ENCODE measurements around the gene MOB3A. TPM values are rescaled to one million over a fixed set of nuclear protein-coding genes. Genes with fewer than 3 reads are reported as not detected.

Gene MOB3A
- total and polyA plus RNA-seq, 4 donors: 12.5 to 43.6 (median 28.3) TPM

- WGBS, 2 donors: 86 to 88% methylated on average over 20 of the region's 20 CpGs
- Histone ChIP-seq H3K4me3 (ENCODE audit: low read length in 2 of 2) (no peak overlapping the region), H3K36me3 (ENCODE audit: control insufficient read depth in 1 of 2, insufficient read depth in 2 of 2, low read length in 1 of 2) (peaks cover 3 to 6% of the 10 kb centered on the region in 2 donors)
Observed at GRCh38 chr19:2103045-2103707, 7.0 kb upstream of the MOB3A start.

GRCh38 chr19:2101417-2102335 is 5.5 kb upstream of the MOB3A start:
- no peaks in the 10 kb centered on the region for H3K27me3 ChIP-seq (ENCODE audit: control insufficient read depth in 1 of 2, insufficient read depth in 2 of 2, low read length in 1 of 2)
- H3K9me3 ChIP-seq (ENCODE audit: control insufficient read depth, low read length): no peaks in the 10 kb centered on the region
- no peak overlapping the region for H3K4me3 ChIP-seq (ENCODE audit: low read length in 2 of 2)
- H3K36me3 ChIP-seq (ENCODE audit: control insufficient read depth in 1 of 2, insufficient read depth in 2 of 2, low read length in 1 of 2): peaks cover 1 to 5% of the 10 kb centered on the region in 2 donors
- ATAC-seq (ENCODE audit: low FRiP score) (no peak), DNase-seq (no peak)
- no peak overlapping the region for H3K27ac ChIP-seq (ENCODE audit: low read depth in 1 of 2, low read length in 2 of 2)
- WGBS, 2 donors: 88 to 89% methylated on average over 45 of the region's 45 CpGs
- intact Hi-C loops (cut with DNase I): no loop called here
- H3K4me1 ChIP-seq (ENCODE audit: control insufficient read depth in 1 of 2, insufficient read depth in 2 of 2, low read length in 2 of 2): no peaks in the 10 kb centered on the region

More at GRCh38 chr19:2103045-2103707, 7.0 kb upstream of the MOB3A start:
- intact Hi-C loops (cut with DNase I): no loop called here
- no peaks in the 10 kb centered on the region for H3K9me3 ChIP-seq (ENCODE audit: control insufficient read depth, low read length)
- no peak overlapping the region for H3K27ac ChIP-seq (ENCODE audit: low read depth in 1 of 2, low read length in 2 of 2)
- ATAC-seq (ENCODE audit: low FRiP score): no peak
- H3K27me3 ChIP-seq (ENCODE audit: control insufficient read depth in 1 of 2, insufficient read depth in 2 of 2, low read length in 1 of 2): no peaks in the 10 kb centered on the region
- H3K4me1 ChIP-seq (ENCODE audit: control insufficient read depth in 1 of 2, insufficient read depth in 2 of 2, low read length in 2 of 2): no peaks in the 10 kb centered on the region
- DNase-seq: no peak

GRCh38 chr19:2100719-2101061 is 4.6 kb upstream of the MOB3A start:
- no peak overlapping the region for H3K27ac ChIP-seq (ENCODE audit: low read depth in 1 of 2, low read length in 2 of 2)
- intact Hi-C loops (cut with DNase I): no loop called here
- H3K27me3 ChIP-seq (ENCODE audit: control insufficient read depth in 1 of 2, insufficient read depth in 2 of 2, low read length in 1 of 2): no peaks in the 10 kb centered on the region
- peaks cover 1 to 3% of the 10 kb centered on the region in 2 donors for H3K36me3 ChIP-seq (ENCODE audit: control insufficient read depth in 1 of 2, insufficient read depth in 2 of 2, low read length in 1 of 2)
- 88 to 92% methylated on average over 11 of the region's 11 CpGs for WGBS, 2 donors
- DNase-seq (no peak), ATAC-seq (ENCODE audit: low FRiP score) (no peak)
- H3K4me1 ChIP-seq (ENCODE audit: control insufficient read depth in 1 of 2, insufficient read depth in 2 of 2, low read length in 2 of 2): no peaks in the 10 kb centered on the region
- no peak overlapping the region for H3K4me3 ChIP-seq (ENCODE audit: low read length in 2 of 2)
- no peaks in the 10 kb centered on the region for H3K9me3 ChIP-seq (ENCODE audit: control insufficient read depth, low read length)

GRCh38 chr19:2099937-2100718 is 4.0 kb upstream of the MOB3A start:
- no peak overlapping the region for H3K4me3 ChIP-seq (ENCODE audit: low read length in 2 of 2)
- H3K27ac ChIP-seq (ENCODE audit: low read depth in 1 of 2, low read length in 2 of 2): no peak overlapping the region
- H3K9me3 ChIP-seq (ENCODE audit: control insufficient read depth, low read length): no peaks in the 10 kb centered on the region
- WGBS, 2 donors: 88 to 89% methylated on average over 39 of the region's 39 CpGs
- H3K4me1 ChIP-seq (ENCODE audit: control insufficient read depth in 1 of 2, insufficient read depth in 2 of 2, low read length in 2 of 2): no peaks in the 10 kb centered on the region
- DNase-seq (no peak), ATAC-seq (ENCODE audit: low FRiP score) (no peak)
- H3K36me3 ChIP-seq (ENCODE audit: control insufficient read depth in 1 of 2, insufficient read depth in 2 of 2, low read length in 1 of 2): peaks cover 0 to 3% of the 10 kb centered on the region in 2 donors
- H3K27me3 ChIP-seq (ENCODE audit: control insufficient read depth in 1 of 2, insufficient read depth in 2 of 2, low read length in 1 of 2): no peaks in the 10 kb centered on the region
- intact Hi-C loops (cut with DNase I): loop anchor here in 1 of 2 donors (5.0 kb wide), 1 partner anchor 52 kb away; the partner anchor contains the start of gene AP3D1

- no peak for DNase-seq
- no peaks in the 10 kb centered on the region for H3K27me3 ChIP-seq (ENCODE audit: control insufficient read depth in 1 of 2, insufficient read depth in 2 of 2, low read length in 1 of 2)
- no peaks in the 10 kb centered on the region for H3K9me3 ChIP-seq (ENCODE audit: control insufficient read depth, low read length)
- no peak overlapping the region for H3K4me3 ChIP-seq (ENCODE audit: low read length in 2 of 2)
- H3K27ac ChIP-seq (ENCODE audit: low read depth in 1 of 2, low read length in 2 of 2): no peak overlapping the region
- intact Hi-C loops (cut with DNase I): loop anchor here in 1 of 2 donors (5.0 kb wide), 1 partner anchor 53 kb away; the partner anchor contains the start of gene AP3D1
- H3K36me3 ChIP-seq (ENCODE audit: control insufficient read depth in 1 of 2, insufficient read depth in 2 of 2, low read length in 1 of 2): peaks cover 0 to 3% of the 10 kb centered on the region in 2 donors
- WGBS, 2 donors: 70 to 71% methylated on average over 16 of the region's 16 CpGs
- no peak for ATAC-seq (ENCODE audit: low FRiP score)
- no peaks in the 10 kb centered on the region for H3K4me1 ChIP-seq (ENCODE audit: control insufficient read depth in 1 of 2, insufficient read depth in 2 of 2, low read length in 2 of 2)
Observed at GRCh38 chr19:2099054-2099501, 3.0 kb upstream of the MOB3A start.

- H3K27ac ChIP-seq (ENCODE audit: low read depth in 1 of 2, low read length in 2 of 2): no peak overlapping the region
- no peaks in the 10 kb centered on the region for H3K4me1 ChIP-seq (ENCODE audit: control insufficient read depth in 1 of 2, insufficient read depth in 2 of 2, low read length in 2 of 2)
- DNase-seq: no peak
- H3K9me3 ChIP-seq (ENCODE audit: control insufficient read depth, low read length): no peaks in the 10 kb centered on the region
- no peaks in the 10 kb centered on the region for H3K27me3 ChIP-seq (ENCODE audit: control insufficient read depth in 1 of 2, insufficient read depth in 2 of 2, low read length in 1 of 2)
- no peak for ATAC-seq (ENCODE audit: low FRiP score)
- peaks cover 0 to 3% of the 10 kb centered on the region in 2 donors for H3K36me3 ChIP-seq (ENCODE audit: control insufficient read depth in 1 of 2, insufficient read depth in 2 of 2, low read length in 1 of 2)
- 79 to 82% methylated on average over 23 of the region's 23 CpGs for WGBS, 2 donors
- H3K4me3 ChIP-seq (ENCODE audit: low read length in 2 of 2): no peak overlapping the region
- intact Hi-C loops (cut with DNase I): loop anchor here in 1 of 2 donors (5.0 kb wide), 1 partner anchor 54 kb away; the partner anchor contains the start of gene AP3D1
Observed at GRCh38 chr19:2097886-2098327, 1.8 kb upstream of the MOB3A start.

- Histone ChIP-seq H3K4me1 (ENCODE audit: control insufficient read depth in 1 of 2, insufficient read depth in 2 of 2, low read length in 2 of 2) (no peaks in the 10 kb centered on the region), H3K9me3 (ENCODE audit: control insufficient read depth, low read length) (no peaks in the 10 kb centered on the region), H3K4me3 (ENCODE audit: low read length in 2 of 2) (peak overlapping the region; percentile 7 to 18), H3K27me3 (ENCODE audit: control insufficient read depth in 1 of 2, insufficient read depth in 2 of 2, low read length in 1 of 2) (no peaks in the 10 kb centered on the region), H3K36me3 (ENCODE audit: control insufficient read depth in 1 of 2, insufficient read depth in 2 of 2, low read length in 1 of 2) (peaks cover 0 to 3% of the 10 kb centered on the region in 2 donors), H3K27ac (ENCODE audit: low read depth in 1 of 2, low read length in 2 of 2) (peak overlapping the region in 1 of 2 donors; percentile 49)
- ATAC-seq (ENCODE audit: low FRiP score) (no peak), DNase-seq (peak in 1 of 2 donors; percentile 69)
- intact Hi-C loops (cut with DNase I): loop anchor here in 1 of 2 donors (5.0 kb wide), 1 partner anchor 55 kb away; the partner anchor contains the start of gene AP3D1
- WGBS, 2 donors: 23% methylated on average over 30 of the region's 30 CpGs
Observed at GRCh38 chr19:2097203-2097885, 1.2 kb upstream of the MOB3A start.
